Smooth muscle cell (in vitro differentiated cells): ENCODE measurements around the gene NEGR1. TPM values are rescaled to one million over a fixed set of nuclear protein-coding genes. Genes with fewer than 3 reads are reported as not detected.

Source experiments
- DNase-seq: peaks from one replicate; lab custom pipeline; 2025; ENCODE audit not compliant: unreplicated experiment; lab: John Stamatoyannopoulos, UW
- H2AFZ ChIP-seq: fragments of 200-600 bp; sonication (generic); 2 replicates; pipeline ENCODE4 v1.6.0; 2016; ENCODE audit warnings: antibody characterized with exemption, low read depth, mild to moderate bottlenecking
- H3F3A ChIP-seq: fragments of 200-600 bp; sonication (generic); 2 replicates; pipeline ENCODE4 v1.6.0; 2017; ENCODE audit warnings: antibody characterized with exemption, low read depth
- H3K27ac ChIP-seq: fragments of 200-600 bp; sonication (generic); 2 replicates; pipeline ENCODE4 v1.5.1; 2016; ENCODE audit warnings: low read depth, mild to moderate bottlenecking
- H3K27me3 ChIP-seq: fragments of 200-600 bp; sonication (generic); 2 replicates; pipeline ENCODE4 v1.6.1; 2016; ENCODE audit warnings: low read depth, mild to moderate bottlenecking
- H3K36me3 ChIP-seq: fragments of 200-600 bp; sonication (generic); 2 replicates; pipeline ENCODE4 v1.5.1; 2016; ENCODE audit warnings: low read depth
- H3K4me1 ChIP-seq: fragments of 200-600 bp; sonication (generic); 2 replicates; pipeline ENCODE4 v1.5.1; 2016; ENCODE audit warnings: low read depth
- H3K4me2 ChIP-seq: fragments of 200-600 bp; sonication (generic); 2 replicates; pipeline ENCODE4 v1.6.0; 2016; ENCODE audit warnings: mild to moderate bottlenecking
- H3K4me3 ChIP-seq: fragments of 200-600 bp; sonication (generic); 2 replicates; pipeline ENCODE4 v1.5.1; 2016; ENCODE audit warnings: mild to moderate bottlenecking
- H3K79me2 ChIP-seq: fragments of 200-600 bp; sonication (generic); 2 replicates; pipeline ENCODE4 v1.6.0; 2016; ENCODE audit warnings: low read depth, mild to moderate bottlenecking
- H3K9ac ChIP-seq: fragments of 200-600 bp; sonication (generic); 2 replicates; pipeline ENCODE4 v1.6.0; 2016; ENCODE audit warnings: low read depth
- H3K9me3 ChIP-seq: fragments of 200-600 bp; sonication (generic); replicated peaks from 2 replicates; pipeline ENCODE4 v1.5.1; 2016; ENCODE audit warnings: low read depth
- H4K20me1 ChIP-seq: fragments of 200-600 bp; sonication (generic); 2 replicates; pipeline ENCODE4 v1.6.0; 2016; ENCODE audit warnings: low read depth
- CTCF ChIP-seq: fragments of 200-600 bp; sonication (generic); IDR thresholded peaks from 2 replicates; pipeline ENCODE4 v1.5.1; 2017; ENCODE audit warnings: borderline replicate concordance, mild to moderate bottlenecking, antibody characterized with exemption; ENCODE audit not compliant: insufficient read depth, poor library complexity, severe bottlenecking
- WGBS: methylation state at CpG from one replicate; pipeline ENCODE4 v1.1.7; 2016; ENCODE audit warnings: low lambda C conversion rate; 5-methylcytosine and 5-hydroxymethylcytosine counted together
- polyA plus RNA-seq: library from polyadenylated mRNA; unstranded; fragments of >200 nt; fragmentation: Nextera tagmentation; extraction: Ambion mirVana; gene quantifications from 2 replicates; pipeline ENCODE4 v1.2.1, GENCODE V29; 2016
- total RNA-seq: library from RNA; depleted of rRNA; stranded (reverse); fragments of >200 nt; gene quantifications from 2 replicates; pipeline ENCODE4 v1.2.3, GENCODE V29; 2014

Gene NEGR1
- total and polyA plus RNA-seq, 2 experiments from 2014 or later, result 0.02 to 0.09 TPM

- no peaks in the 10 kb centered on the region for H4K20me1 ChIP-seq
- no peak overlapping the region for H2AFZ ChIP-seq
- H3K79me2 ChIP-seq, result no peaks in the 10 kb centered on the region
- no peak overlapping the region for H3K4me3 ChIP-seq
- WGBS, result 62% methylated on average over 2 of the region's 2 CpGs
- no peaks in the 10 kb centered on the region for H3F3A ChIP-seq
- no peaks in the 10 kb centered on the region for H3K36me3 ChIP-seq
- H3K9me3 ChIP-seq, result no peaks in the 10 kb centered on the region
- H3K4me2 ChIP-seq, result no peak overlapping the region
- DNase-seq, result no peak
- no peak for TF ChIP-seq CTCF
- H3K9ac ChIP-seq, result no peak overlapping the region
- peaks cover 7% of the 10 kb centered on the region for H3K4me1 ChIP-seq
- no peak overlapping the region for H3K27ac ChIP-seq
- H3K27me3 ChIP-seq, result no peaks in the 10 kb centered on the region
Measured at GRCh38 chr1:71667216-71667615, 615.1 kb downstream of the NEGR1 start.

DNA sequence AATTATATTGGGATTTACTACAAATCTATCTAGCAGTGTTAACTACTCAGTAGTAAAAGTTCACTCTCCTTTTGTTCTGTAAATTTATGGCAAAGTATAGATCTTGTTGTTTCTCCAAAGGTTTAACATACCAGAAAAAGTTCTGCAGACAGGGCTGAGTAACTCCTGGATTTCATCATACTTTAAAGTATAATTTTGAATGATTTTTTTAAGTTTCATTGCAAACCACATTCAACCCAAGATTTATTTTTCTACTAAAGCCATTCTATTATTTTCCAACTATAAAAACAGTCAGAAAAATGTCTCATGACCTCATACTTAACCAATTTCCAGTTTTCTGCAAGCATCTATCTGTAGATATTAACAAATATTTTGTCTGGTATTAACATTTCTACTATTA lies 615.7 kb downstream of the NEGR1 start:
- H3F3A ChIP-seq, result no peaks in the 10 kb centered on the region
- no peak overlapping the region for H3K4me2 ChIP-seq
- no peaks in the 10 kb centered on the region for H3K36me3 ChIP-seq
- H3K4me1 ChIP-seq, result peaks cover 7% of the 10 kb centered on the region
- H3K27ac ChIP-seq, result no peak overlapping the region
- no peaks in the 10 kb centered on the region for H3K9me3 ChIP-seq
- H3K27me3 ChIP-seq, result no peaks in the 10 kb centered on the region
- TF ChIP-seq CTCF, result no peak
- H3K4me3 ChIP-seq, result no peak overlapping the region
- no peak overlapping the region for H2AFZ ChIP-seq
- DNase-seq, result no peak
- H4K20me1 ChIP-seq, result no peaks in the 10 kb centered on the region
- no peaks in the 10 kb centered on the region for H3K79me2 ChIP-seq
- no peak overlapping the region for H3K9ac ChIP-seq

GRCh38 chr1:71660411-71660810 lies 621.9 kb downstream of the NEGR1 start:
- no peaks in the 10 kb centered on the region for H3K4me1 ChIP-seq
- TF ChIP-seq CTCF, result no peak
- H3K4me3 ChIP-seq, result no peak overlapping the region
- H3K36me3 ChIP-seq, result no peaks in the 10 kb centered on the region
- no peak overlapping the region for H3K27ac ChIP-seq
- no peaks in the 10 kb centered on the region for H3F3A ChIP-seq
- H4K20me1 ChIP-seq, result no peaks in the 10 kb centered on the region
- H2AFZ ChIP-seq, result no peak overlapping the region
- DNase-seq, result no peak
- no peaks in the 10 kb centered on the region for H3K27me3 ChIP-seq
- WGBS, result 84% methylated on average over 4 of the region's 4 CpGs
- H3K4me2 ChIP-seq, result no peak overlapping the region
- no peaks in the 10 kb centered on the region for H3K79me2 ChIP-seq
- H3K9me3 ChIP-seq, result no peaks in the 10 kb centered on the region
- H3K9ac ChIP-seq, result no peak overlapping the region

- H4K20me1 ChIP-seq, result no peaks in the 10 kb centered on the region
- H3K9me3 ChIP-seq, result no peaks in the 10 kb centered on the region
- no peaks in the 10 kb centered on the region for H3K4me1 ChIP-seq
- H3K36me3 ChIP-seq, result no peaks in the 10 kb centered on the region
- TF ChIP-seq CTCF, result no peak
- H3K9ac ChIP-seq, result no peak overlapping the region
- no peak for DNase-seq
- H3K4me3 ChIP-seq, result no peak overlapping the region
- H3K4me2 ChIP-seq, result no peak overlapping the region
- H3K27ac ChIP-seq, result no peak overlapping the region
- no peak overlapping the region for H2AFZ ChIP-seq
- 89% methylated on average over 4 of the region's 4 CpGs for WGBS
- H3F3A ChIP-seq, result no peaks in the 10 kb centered on the region
- no peaks in the 10 kb centered on the region for H3K27me3 ChIP-seq
- no peaks in the 10 kb centered on the region for H3K79me2 ChIP-seq
Measured at GRCh38 chr1:71657891-71658679, 624.3 kb downstream of the NEGR1 start.
